Left ventricle myocardium superior (tissue), 1 donor: ENCODE measurements around the gene ZNF418. TPM values are rescaled to one million over a fixed set of nuclear protein-coding genes. Genes with fewer than 3 reads are reported as not detected.
"Not testable (repeated sequence)": the region's sequence is repeated elsewhere in the genome, so short reads cannot be mapped to it uniquely, and the experiment has no call there.

Experiments
- ATAC-seq: fragments of 200-7000 bp; cut with Tn5 transposase; one replicate; pipeline ENCODE4 v1.9.1; 2020; ENCODE audit warnings: mild to moderate bottlenecking, moderate library complexity
- DNase-seq: peaks from one replicate; pipeline ENCODE4 v3.0.0-alpha.2; 2020
- intact Hi-C: fragments of 100-400 bp; cut with micrococcal nuclease; formaldehyde crosslinking; loops from one replicate; pipeline ENCODE4 v1.11.0; 2022
- long read RNA-seq: library from polyadenylated mRNA; unstranded; transcript quantifications from one replicate; pipeline ENCODE4 v2.0.0, GENCODE V29; 2021
- total RNA-seq: library from RNA; stranded (reverse); fragmentation: NEBNext Ultra II Directional; extraction: Animal tissue kit (Norgen Biotek cat#: 25700); gene quantifications from one replicate; pipeline ENCODE4 v1.2.1, GENCODE V29; 2021
- donor health status: DM: no; HTN: yes; CAD: no; lungs with severe emphysema.

Gene ZNF418
- 12.0 TPM for total RNA-seq
- long read RNA-seq, partial matches to known transcripts: 0 of 5 reads
- long read RNA-seq, other reads (novel, unspliced or antisense): 3 of 5 reads

DNA sequence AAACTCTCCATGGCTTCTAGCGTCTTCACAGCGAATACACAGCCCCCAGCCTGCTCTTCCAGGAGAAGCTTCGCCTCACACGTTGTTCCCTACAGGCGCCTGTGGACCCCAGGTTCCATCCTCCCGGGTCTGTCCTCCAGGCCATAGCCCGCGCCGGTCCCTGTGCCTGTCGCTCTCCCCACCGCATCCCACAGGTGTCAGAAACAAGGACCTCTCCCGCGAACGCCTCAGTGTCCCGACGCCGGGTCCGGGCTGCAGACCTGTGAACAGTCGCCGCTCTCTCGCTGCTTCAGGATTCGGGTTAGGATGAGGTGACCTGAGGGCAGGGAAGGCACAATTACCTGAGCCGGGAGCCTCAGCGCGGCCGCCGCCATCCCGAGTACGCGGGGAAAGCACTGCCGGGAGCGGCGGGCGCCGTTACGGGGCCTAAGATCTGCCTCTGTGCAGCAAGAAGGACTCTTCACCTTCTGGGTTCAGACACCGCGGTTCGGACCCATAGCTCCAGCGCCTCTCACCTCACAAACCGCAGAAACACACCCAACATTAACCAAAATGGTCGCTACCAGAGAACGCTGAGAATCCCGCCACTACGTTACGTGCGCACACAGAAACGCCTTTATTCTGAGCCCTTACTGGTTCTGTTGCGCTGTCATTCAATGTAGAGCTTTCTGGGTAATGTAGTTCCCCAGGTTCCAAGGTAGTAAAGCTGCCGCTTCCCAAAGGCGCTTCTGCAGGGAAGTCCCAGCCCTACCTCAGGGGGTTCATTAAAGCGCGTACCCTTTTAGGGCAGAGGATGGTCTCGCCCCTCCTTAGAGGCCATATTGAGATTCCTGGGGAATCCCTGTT lies at the start of gene ZNF418:
Gene ZNF418, minus strand, starts transcription at position 583 of the 846 bp plus-strand sequence. CDS start 1,580 bp downstream, outside the sequence.
- DNase-seq (peak; percentile 58), ATAC-seq (peak; percentile 98)
- intact Hi-C loops: no loop called here

DNA sequence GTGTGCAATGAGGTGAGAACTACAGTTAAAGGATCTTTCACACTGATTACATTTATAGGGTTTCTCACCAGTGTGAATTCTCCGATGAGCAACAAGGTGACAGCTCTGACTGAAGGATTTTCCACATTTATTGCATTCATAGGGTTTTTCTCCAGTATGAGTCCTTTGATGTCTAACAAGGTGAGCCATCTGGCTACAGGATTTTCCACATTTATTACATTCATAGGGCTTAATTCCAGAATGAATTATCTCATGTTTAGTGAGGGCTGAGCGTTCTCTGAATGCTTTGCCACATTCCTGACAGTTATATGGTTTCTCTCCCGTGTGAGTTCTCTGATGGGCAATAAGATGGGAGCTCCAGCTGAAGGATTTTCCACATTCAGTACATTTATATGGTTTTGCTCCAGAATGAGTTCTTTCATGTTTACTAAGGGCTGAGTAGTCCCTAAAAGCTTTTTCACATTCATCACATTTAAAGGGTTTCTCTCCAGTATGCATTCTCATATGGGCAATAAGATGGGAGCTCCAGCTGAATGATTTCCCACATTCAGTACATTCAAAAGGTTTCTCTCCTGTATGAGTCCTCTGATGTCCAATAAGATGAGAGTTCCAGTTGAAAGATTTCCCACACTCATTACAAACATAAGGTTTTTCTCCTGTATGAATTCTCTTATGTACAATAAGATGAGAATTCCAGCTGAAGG lies 43.5 kb upstream of the ZNF418 start:
- intact Hi-C loops: no loop called here
- DNase-seq (no peak), ATAC-seq (no peak)

DNA sequence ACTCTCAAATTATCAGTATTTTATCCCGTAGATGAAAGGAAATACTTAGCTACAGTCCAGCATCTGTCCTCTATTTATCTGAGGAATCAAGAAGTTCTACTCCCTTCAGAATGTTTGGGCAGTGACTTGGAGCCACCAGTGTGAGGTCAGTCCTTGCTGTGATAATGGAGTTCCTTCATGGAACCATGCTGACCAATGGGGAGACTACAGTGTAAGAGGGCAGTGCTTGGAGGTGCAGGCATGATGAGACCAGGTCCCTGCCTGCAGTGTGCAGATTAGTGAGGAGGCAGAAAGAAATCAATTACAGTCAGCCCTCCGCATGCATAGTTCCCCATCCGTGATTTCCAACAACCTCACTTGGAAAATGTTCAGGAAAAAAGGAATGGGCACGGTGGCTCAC lies 39.2 kb upstream of the ZNF418 start, which contains the start of gene C19orf18:
Gene C19orf18, minus strand, starts transcription at position 101 of the 400 bp plus-strand sequence. CDS start 102 bp downstream, outside the sequence.
- DNase-seq (no peak), ATAC-seq (no peak)
- intact Hi-C loops: no loop called here

DNA sequence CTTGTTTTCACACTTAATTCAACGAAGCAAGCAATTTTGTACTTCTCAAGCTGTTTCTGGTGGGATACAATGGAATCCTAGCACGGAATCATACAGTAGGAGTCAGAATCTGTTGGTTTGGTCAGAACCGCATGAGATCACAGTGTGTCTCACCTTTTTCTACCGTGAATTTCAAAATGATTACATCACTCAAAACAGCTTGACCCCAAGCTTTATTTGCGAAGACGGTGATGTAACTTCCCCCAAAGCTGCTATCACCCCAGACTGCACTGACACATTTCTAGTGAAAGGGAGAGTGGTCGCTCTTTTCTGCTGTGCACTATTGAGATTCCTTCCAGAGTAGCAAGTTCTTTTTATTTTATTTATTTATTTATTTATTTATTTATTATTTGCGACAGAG lies 29.6 kb upstream of the ZNF418 start:
- ATAC-seq (no peak), DNase-seq (no peak)
- intact Hi-C loops: no loop called here

DNA sequence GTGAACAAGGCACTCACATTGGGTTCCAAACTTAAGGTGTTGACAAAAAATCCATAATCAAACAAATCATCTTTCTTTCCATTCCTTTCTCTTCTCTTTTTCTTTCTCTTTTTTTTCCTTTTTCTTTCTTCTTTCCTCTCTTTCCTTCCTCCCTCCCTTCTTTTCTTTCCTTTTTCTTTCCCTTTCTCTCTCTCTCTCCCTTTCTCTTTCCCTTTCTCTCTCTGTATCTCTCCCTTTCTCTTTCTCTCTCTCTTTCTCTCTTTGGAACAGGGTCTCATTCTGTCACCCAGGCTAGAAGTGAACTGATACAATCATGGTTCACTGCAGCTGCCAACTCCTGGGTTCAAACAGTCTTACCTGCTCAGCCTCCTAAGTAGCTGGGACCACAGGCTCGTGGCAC lies 26.6 kb upstream of the ZNF418 start:
- intact Hi-C loops: no loop called here
- ATAC-seq (no peak), DNase-seq (no peak)

DNA sequence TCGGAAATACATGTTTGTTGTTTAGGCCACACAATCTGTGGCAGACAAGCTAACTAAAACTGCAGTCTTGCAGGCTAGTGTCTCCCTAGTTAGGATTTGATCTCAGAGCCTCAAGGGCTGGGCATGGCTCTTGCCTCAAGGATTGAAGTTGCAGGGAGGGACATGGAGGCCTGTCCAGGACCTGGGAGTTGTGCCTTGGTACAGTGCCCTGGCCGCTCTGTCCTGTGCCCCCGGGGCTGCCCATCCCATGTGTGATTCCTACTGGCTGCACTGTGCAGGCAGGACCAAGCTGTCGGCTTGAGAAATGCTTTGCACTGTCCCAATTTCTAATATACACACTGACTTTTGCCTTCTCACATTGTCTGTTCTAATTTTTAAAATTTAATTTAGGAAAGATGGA lies 19.8 kb upstream of the ZNF418 start:
- no peak for ATAC-seq
- intact Hi-C loops: no loop called here
- DNase-seq: no peak

DNA sequence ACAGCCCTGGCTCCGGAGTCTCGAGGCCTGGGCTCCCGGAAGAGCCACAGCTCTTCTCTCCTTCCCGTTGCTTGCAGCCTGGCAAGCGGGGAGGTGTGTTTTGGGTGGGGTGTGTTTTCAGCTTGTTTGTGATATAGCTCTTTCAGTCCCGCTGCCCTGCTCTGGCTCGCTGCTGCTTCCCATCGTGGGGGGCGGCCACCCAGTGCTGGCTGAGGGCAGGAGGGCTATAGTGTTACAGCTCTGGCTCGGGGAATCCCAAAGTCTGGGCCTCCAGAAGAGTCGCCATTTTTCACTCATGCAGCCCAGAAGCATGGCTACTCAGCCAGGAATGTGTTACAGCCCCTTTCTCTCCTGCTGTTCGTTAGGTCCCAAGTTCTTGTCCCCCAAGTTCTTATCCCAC lies 14.5 kb upstream of the ZNF418 start:
- intact Hi-C loops: no loop called here
- no peak for ATAC-seq

DNA sequence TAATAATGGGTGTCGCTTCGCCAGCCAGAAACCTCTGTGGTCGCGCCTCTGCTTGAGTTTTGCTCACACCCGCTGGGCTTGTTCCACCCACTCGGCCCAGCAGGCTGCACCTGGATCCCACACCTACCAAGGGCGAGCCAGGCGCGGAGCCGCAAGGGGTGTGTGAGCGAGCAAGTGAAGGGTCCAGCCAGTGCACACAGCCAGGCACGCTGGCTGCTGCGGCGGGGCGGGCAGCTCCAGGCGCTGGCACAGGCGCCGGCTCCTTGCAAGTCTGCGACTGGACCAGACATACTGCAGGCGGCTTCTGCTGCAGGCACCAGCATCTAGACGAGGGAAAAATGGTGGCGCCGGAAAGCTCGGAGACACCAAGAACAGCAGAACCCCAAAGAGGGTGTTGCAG lies 14.1 kb upstream of the ZNF418 start:
- DNase-seq: no peak
- intact Hi-C loops: no loop called here
- no peak for ATAC-seq

More for the DNA sequence above, 14.5 kb upstream of the ZNF418 start:
- no peak for DNase-seq

DNA sequence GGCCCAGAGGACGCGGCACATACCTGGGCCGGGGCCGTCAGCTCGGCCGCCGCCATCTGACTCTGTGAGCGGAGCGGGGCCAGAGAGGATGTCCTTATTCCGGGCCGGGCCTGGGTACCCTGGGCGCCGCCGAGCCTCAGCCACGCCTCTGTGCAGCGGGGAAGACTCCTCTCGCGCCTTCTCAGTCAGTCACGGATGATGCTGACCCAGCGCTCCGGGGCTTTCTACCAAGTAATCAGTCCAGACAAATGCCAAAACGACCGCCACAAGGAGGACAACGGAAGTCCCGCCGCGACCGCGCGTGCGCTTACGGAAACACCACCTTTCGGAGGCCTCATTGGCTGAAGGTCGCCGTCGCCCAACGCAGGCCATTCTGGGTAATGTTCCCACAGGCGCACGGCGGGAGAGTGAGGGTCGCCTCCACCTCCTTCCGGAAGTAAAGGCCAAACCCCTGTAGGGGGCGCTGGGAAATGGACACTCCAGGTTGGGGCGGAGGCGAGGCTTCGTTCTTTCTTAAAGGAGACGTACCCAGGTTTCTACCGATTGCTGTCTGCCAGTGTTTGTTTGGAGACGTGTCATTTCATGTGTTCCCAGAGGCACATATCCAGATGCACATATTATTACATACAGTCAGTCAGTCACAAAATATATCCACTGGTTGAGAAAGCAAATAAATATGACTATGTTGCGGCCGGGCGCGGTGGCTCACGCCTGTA lies 12.4 kb upstream of the ZNF418 start, which contains the start of gene ZNF256:
Gene ZNF256, minus strand, starts transcription at position 288 of the 716 bp plus-strand sequence. Its CDS starts 232 bp downstream, at position 56.
- ATAC-seq (peak; percentile 99), DNase-seq (peak; percentile 98)
- intact Hi-C loops: no loop called here

DNA sequence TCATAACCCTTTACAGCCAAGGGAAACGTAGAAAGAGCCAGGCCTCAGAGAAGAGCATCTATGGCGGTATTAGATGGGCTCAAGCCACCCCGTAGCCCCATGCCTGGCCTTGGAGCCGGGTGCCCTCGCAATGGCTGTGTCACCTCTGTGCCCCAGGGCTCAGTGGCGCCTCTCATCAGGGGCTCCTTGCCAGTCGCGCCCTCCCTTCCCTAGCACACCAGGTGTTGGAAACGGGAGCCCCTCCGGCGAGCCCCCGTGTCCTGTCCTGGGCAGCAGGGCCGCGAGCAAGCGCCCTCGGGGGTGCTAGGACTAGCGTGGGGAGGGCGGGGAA lies 11.9 kb upstream of the ZNF418 start:
- ATAC-seq (no peak), DNase-seq (no peak)
- intact Hi-C loops: no loop called here

DNA sequence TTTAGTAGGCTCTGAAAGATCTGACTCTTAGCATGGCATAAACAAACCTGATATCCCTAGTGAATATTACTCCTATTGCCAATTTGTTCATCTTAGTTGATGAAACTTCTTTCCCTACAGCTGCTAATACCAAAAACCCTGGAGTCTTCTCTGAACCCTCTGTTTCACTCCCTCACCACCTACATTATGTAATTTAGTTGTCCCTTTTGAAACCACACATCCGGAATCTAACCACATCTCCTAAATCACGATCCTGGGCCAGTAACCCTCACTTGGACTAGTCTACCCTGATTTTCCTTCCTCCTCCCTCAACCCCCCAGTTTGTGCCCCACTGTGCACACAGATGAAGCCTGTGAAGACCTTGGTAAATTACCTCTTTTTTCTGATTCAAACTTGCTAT lies 11.1 kb upstream of the ZNF418 start:
- intact Hi-C loops: no loop called here

DNA sequence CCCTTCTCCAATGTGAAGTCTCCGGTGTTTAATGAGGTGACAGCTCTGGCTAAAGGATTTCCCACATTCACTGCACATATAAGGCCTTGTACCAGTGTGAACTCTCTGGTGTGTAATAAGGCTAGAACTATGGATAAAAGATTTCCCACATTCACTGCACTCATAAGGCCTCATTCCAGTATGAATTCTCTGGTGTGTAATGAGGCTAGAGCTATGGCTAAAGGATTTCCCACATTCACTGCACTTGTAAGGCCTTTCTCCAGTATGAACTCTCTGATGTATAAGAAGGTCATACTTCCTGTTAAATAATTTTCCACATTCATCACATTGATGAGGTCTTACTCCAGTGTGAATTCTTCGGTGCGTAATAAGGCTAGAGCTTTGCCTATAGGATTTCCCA lies 6.4 kb upstream of the ZNF418 start:
- intact Hi-C loops: no loop called here
- DNase-seq: no peak
- ATAC-seq: no peak

More for the DNA sequence above, 11.1 kb upstream of the ZNF418 start:
- ATAC-seq (no peak), DNase-seq (no peak)

DNA sequence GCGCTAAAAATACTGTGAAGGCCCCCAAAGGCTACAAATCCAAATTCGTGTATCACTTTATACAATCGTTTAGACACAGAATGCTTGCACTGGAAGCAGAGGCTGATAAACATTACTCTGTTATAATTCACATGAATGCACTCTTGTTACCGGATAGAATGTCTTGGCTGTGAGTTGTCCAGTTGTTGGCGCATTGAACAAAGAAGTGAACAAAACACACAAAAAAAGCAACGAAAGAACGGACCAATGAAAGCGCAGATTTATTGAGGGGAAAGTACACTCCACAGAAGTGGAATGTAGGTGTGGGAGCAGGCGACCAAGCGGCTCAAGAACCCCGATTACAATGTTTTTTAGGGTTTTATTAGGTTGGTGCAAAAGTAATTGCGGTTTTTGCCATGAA lies 529 bp upstream of the ZNF418 start:
- intact Hi-C loops: no loop called here
- ATAC-seq (no peak), DNase-seq (no peak)

DNA sequence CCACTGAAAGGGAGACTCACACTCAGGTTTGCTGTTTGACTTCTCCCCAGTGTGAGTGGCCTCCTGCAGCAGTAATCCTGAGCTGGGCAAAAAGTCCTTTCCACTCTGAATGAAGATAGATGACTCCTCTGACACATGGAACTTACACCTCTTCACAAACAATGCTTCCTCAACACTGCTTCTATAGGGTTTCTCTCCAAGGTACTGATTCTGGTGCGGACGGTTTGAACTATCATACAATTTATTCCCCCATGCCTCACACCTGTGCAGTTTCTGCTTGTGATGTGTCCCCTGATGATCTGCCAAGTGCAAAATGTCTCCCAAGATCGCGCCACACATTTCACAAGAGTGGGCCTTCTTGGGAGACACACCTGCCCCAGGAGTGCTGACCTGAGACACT lies 7.6 kb downstream of the ZNF418 start:
- ATAC-seq: no peak
- no peak for DNase-seq
- intact Hi-C loops: no loop called here

DNA sequence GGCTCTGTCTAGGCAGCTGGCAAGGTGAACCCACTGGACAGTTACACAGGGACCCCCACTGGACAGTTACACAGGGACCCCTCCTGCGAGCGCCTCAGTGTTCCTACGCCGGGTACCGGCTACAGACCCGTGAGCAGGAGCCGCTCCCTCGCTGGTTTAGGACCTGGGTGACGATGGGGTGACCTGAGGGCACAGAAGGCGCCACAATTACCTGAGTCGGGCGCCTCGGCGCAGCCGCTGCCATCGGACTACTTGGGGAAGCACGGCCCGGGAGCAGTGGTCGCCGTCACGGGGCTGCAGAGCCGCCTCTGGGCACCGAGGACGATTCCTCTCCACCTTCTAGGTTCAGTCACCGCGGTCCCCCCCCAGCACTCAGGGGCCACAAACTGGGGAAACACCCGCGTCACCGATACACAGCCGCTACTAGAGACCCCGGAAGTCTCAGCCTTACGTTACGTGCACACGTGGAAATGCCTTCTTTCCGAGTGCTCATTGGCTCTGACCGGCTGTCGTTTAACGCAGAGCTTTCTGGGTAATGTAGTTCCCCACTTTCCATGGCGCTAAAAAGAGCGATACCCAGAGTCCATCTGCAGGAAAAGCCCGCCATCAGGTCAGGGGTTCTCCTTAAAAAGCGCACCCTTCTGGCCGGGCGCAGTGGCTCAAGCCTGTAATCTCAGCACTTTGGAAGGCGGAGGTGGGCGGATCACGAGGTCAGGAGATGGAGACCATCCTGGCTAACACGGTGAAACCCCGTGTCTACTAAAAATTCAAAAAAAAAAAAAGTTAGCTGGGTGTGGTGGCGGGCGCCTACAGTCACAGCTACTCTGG lies 18.8 kb downstream of the ZNF418 start, which contains the start of gene ZNF417:
Gene ZNF417, minus strand, starts transcription at position 425 of the 828 bp plus-strand sequence. Its CDS starts 181 bp downstream, at position 244.
- intact Hi-C loops: not testable (repeated sequence)
- ATAC-seq: peak; percentile 99
- peak; percentile 81 for DNase-seq

DNA sequence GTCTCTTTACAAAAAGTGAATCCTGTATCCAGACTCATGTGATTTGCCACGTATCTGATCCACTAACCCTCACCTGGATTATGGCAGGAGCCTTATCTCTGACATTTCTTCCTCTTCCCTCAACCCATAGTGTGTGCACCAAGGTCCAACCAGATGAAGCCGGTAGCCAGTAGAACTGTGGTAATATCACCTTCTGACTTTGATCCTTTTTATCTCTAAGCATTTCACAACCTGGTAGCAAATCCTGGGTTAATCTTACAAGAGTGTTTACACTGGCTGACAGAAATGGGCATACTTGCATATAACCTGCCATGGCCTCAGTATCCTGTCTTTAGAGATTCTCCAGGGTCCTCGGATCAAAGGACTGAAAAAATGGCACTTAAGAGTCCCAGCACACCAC lies 20.7 kb downstream of the ZNF418 start:
- no peak for DNase-seq
- ATAC-seq: no peak
- intact Hi-C loops: no loop called here

DNA sequence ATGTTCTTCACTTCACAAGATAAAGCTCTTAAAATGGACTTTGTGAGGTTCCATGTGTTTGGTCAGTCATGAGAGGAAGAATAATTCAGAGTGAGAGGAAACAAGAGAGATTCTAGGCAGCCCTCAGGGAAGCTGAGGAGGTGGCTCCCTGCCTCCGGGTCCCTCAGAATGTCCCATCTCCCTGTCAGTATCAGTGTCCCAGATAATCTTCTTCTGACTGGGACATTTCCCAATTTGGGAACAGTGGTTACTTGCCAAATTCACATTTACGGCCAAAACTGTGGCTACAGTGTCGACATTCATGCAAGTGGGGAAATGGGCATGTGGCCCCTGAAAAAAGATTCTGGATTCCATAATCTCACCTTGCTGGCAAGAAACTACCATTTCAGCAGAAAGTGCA lies 27.8 kb downstream of the ZNF418 start:
- DNase-seq: no peak
- ATAC-seq: no peak
- intact Hi-C loops: no loop called here

DNA sequence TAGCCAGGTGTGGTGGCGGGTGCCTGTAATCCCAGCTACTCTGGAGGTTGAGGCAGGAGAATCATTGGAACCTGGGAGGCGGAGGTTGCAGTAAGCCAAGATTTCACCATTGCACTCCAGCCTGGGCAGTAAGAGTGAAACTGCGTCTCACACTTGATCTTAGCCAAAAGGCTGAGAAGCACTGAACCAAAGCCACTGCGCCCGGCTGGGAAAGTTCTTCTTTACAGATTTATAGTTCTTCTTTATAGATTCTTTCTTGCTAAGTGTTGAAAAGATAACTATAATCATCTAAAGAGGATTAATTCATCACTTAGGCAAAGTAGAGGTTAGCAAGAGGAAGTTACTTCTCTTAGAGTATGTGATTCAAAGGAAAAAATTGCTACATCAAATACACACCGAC lies 29.9 kb downstream of the ZNF418 start:
- DNase-seq (no peak), ATAC-seq (no peak)
- intact Hi-C loops: no loop called here
